ENCODE measurements around the gene CD248.

CD248 gene

GRCh38 chr11:66289548-66290329 lies 27.1 kb downstream of the CD248 start:
- DNase-seq (ENCODE audit: low read depth in 4 of 4, low spot score in 1 of 4) = peak; percentile 70 to 77 (median 72)

- peak; percentile 87 to 98 (median 93) for DNase-seq (ENCODE audit: low read depth in 4 of 4, low spot score in 1 of 4)
These were observed 27.9 kb downstream of the CD248 start, which contains the start of gene YIF1A for GRCh38 chr11:66288671-66289547. TSS of gene YIF1A (minus strand) at chr11:66289143. CDS start at chr11:66288985, 158 bp downstream.

- no peak for DNase-seq (ENCODE audit: low read depth in 4 of 4, low spot score in 1 of 4)
These were observed 28.8 kb downstream of the CD248 start for GRCh38 chr11:66287889-66288670.

- DNase-seq (ENCODE audit: low read depth in 4 of 4, low spot score in 1 of 4) = no peak
These were observed 29.5 kb downstream of the CD248 start for GRCh38 chr11:66287211-66287888.

- no peak for DNase-seq (ENCODE audit: low read depth in 4 of 4, low spot score in 1 of 4)
These were observed 30.1 kb downstream of the CD248 start for GRCh38 chr11:66286699-66287098.

- DNase-seq (ENCODE audit: low read depth in 4 of 4, low spot score in 1 of 4) = no peak
These were observed 31.4 kb downstream of the CD248 start for GRCh38 chr11:66285250-66285947.

- DNase-seq (ENCODE audit: low read depth in 4 of 4, low spot score in 1 of 4) = no peak
These were observed 32.2 kb downstream of the CD248 start for GRCh38 chr11:66284526-66285078.

GRCh38 chr11:66283461-66284105 lies 33.3 kb downstream of the CD248 start:
- no peak for DNase-seq (ENCODE audit: low read depth in 4 of 4, low spot score in 1 of 4)

- peak; percentile 97 to 99 (median 98) for DNase-seq (ENCODE audit: low read depth in 4 of 4, low spot score in 1 of 4)
These were observed 34.1 kb downstream of the CD248 start for GRCh38 chr11:66282468-66283455.

- no peak for DNase-seq (ENCODE audit: low read depth in 4 of 4, low spot score in 1 of 4)
These were observed 34.9 kb downstream of the CD248 start for GRCh38 chr11:66281776-66282467.

- no peak for DNase-seq (ENCODE audit: low read depth in 4 of 4, low spot score in 1 of 4)
These were observed 35.8 kb downstream of the CD248 start for GRCh38 chr11:66281001-66281400.

GRCh38 chr11:66280428-66280827 lies 36.4 kb downstream of the CD248 start:
- no peak for DNase-seq (ENCODE audit: low read depth in 4 of 4, low spot score in 1 of 4)

- DNase-seq (ENCODE audit: low read depth in 4 of 4, low spot score in 1 of 4) = no peak
These were observed 37.6 kb downstream of the CD248 start for GRCh38 chr11:66279092-66279734.

GRCh38 chr11:66278363-66279091 lies 38.3 kb downstream of the CD248 start:
- DNase-seq (ENCODE audit: low read depth in 4 of 4, low spot score in 1 of 4) = no peak

GRCh38 chr11:66277471-66278362 lies 39.1 kb downstream of the CD248 start, which contains the start of gene CNIH2:
TSS of gene CNIH2 (plus strand) at chr11:66278175. CDS start at chr11:66278457, 282 bp downstream.
- DNase-seq (ENCODE audit: low read depth in 4 of 4, low spot score in 1 of 4) = no peak
